ENCODE results near the gene IL11RA. TPM values are rescaled to one million over a fixed set of nuclear protein-coding genes. Genes with fewer than 3 reads are reported as not detected.

IL11RA gene
- total RNA-seq, 1 donor from 2014 or later: 32.9 TPM

- no peak overlapping the region for H3K4me3 Mint-ChIP-seq (ENCODE audit: unreplicated experiment)
- H3K27ac Mint-ChIP-seq (ENCODE audit: unreplicated experiment): no peak overlapping the region
These were observed 57.4 kb downstream of the IL11RA start for GRCh38 chr9:34709196-34709978.

GRCh38 chr9:34710023-34710422 is 58.0 kb downstream of the IL11RA start, which contains the start of gene CCL21:
Gene CCL21, minus strand, starts transcription at chr9:34710136. Its CDS starts 70 bp downstream, at chr9:34710066.
- Mint-ChIP-seq H3K4me1 (ENCODE audit: low read depth) (no peaks in the 10 kb centered on the region), H3K4me3 (ENCODE audit: unreplicated experiment) (no peak within 1 kb of the TSS), H3K9me3 (ENCODE audit: low read depth) (peaks cover 13% of the 10 kb centered on the region), H3K36me3 (ENCODE audit: low read depth) (peaks cover 4% of the 10 kb centered on the region), H3K27me3 (ENCODE audit: low read depth) (peaks cover 23% of the 10 kb centered on the region), H3K27ac (ENCODE audit: unreplicated experiment) (no peak within 1 kb of the TSS)
- DNase-seq (ENCODE audit: low spot score): no peak
- no peak for TF ChIP-seq CTCF (IDR thresholded peaks at IDR 0.05)

More at GRCh38 chr9:34709196-34709978, 57.4 kb downstream of the IL11RA start:
- H3K9me3 Mint-ChIP-seq (ENCODE audit: low read depth): peaks cover 13% of the 10 kb centered on the region
- DNase-seq (ENCODE audit: low spot score): no peak
- H3K4me1 Mint-ChIP-seq (ENCODE audit: low read depth): no peaks in the 10 kb centered on the region
- H3K36me3 Mint-ChIP-seq (ENCODE audit: low read depth): peaks cover 4% of the 10 kb centered on the region
- peaks cover 17% of the 10 kb centered on the region for H3K27me3 Mint-ChIP-seq (ENCODE audit: low read depth)
- no peak for TF ChIP-seq CTCF (IDR thresholded peaks at IDR 0.05)

Other genes starting within 250 kb of the IL11RA start
- 24.5 to 37.5 TPM (median 35.7 TPM) in 3 replicates for gene FAM219A, start 193.6 kb upstream of the IL11RA start, total RNA-seq
- 0.25 TPM in 1 of 3 replicates, not detected in the others for gene DNAI1, start 193.4 kb upstream of the IL11RA start, total RNA-seq
- 0.97 to 1.6 TPM (median 1.3 TPM) in 3 replicates for gene ENHO, start 129.2 kb upstream of the IL11RA start, total RNA-seq
- gene CNTFR, start 62.5 kb upstream of the IL11RA start, total RNA-seq: 0.12 TPM in 1 of 3 replicates, not detected in the others
- 10.6 to 11.0 TPM (median 10.9 TPM) in 3 replicates for gene RPP25L, start 40.1 kb upstream of the IL11RA start, total RNA-seq
- gene DCTN3, start 31.7 kb upstream of the IL11RA start, total RNA-seq: 79.5 to 105 TPM (median 79.5 TPM) in 3 replicates
- 0.20 TPM in 1 of 3 replicates, not detected in the others for gene ARID3C, start 23.1 kb upstream of the IL11RA start, total RNA-seq
- gene SIGMAR1, start 14.4 kb upstream of the IL11RA start, total RNA-seq: 71.6 to 84.9 TPM (median 76.7 TPM) in 3 replicates
- gene GALT, start 5.5 kb upstream of the IL11RA start, total RNA-seq: 35.5 to 51.8 TPM (median 38.2 TPM) in 3 replicates
- gene CCL27, start 10.5 kb downstream of the IL11RA start, total RNA-seq: not detected in 3 replicates
- not detected in 3 replicates for gene CCL19, start 39.1 kb downstream of the IL11RA start, total RNA-seq
- not detected in 3 replicates for gene CCL21, start 58.0 kb downstream of the IL11RA start, total RNA-seq

Data from chondrocyte (in vitro differentiated cells).